Measurements from ENCODE around the gene BHLHE40. TPM values are rescaled to one million over a fixed set of nuclear protein-coding genes. Genes with fewer than 3 reads are reported as not detected.
A peak's percentile ranks its signal among the peaks of the same experiment; 100 is the strongest.

BHLHE40 gene
- polyA plus RNA-seq, 3 donors = 20.2 to 167 (median 23.4) TPM

- no peak for DNase-seq
- intact Hi-C loops (cut with micrococcal nuclease) = no loop called here
- H3K36me3 Mint-ChIP-seq = peaks cover 2 to 5% of the 10 kb centered on the region in 2 donors
- Histone ChIP-seq H3K79me2 (ENCODE audit: insufficient read depth, low read length) (no peaks in the 10 kb centered on the region), H4K20me1 (ENCODE audit: insufficient read depth, low read length) (no peaks in the 10 kb centered on the region), H3K27me3 (ENCODE audit: control insufficient read depth in 2 of 2, insufficient read depth in 2 of 2, low read length in 2 of 2) (no peaks in the 10 kb centered on the region), H3K4me2 (replicated peaks; ENCODE audit: extremely low read depth, low read length, poor library complexity, severe bottlenecking) (no peak overlapping the region), H3K9ac (ENCODE audit: insufficient read depth, low read length, poor library complexity, severe bottlenecking) (no peak overlapping the region), H3K4me3 (replicated peaks in 1 of 3; ENCODE audit: low read depth in 2 of 3, low read length in 3 of 3) (no peak overlapping the region), H2AFZ (ENCODE audit: insufficient read depth, low read depth, low read length, poor library complexity, severe bottlenecking) (no peak overlapping the region), H3K9me3 (replicated peaks in 1 of 2; ENCODE audit: control insufficient read depth in 1 of 2, insufficient read depth in 1 of 2, low read length in 2 of 2) (no peaks in the 10 kb centered on the region), H3K4me1 (ENCODE audit: control insufficient read depth in 1 of 2, insufficient read depth in 2 of 2, low read length in 2 of 2) (peaks cover 16 to 27% of the 10 kb centered on the region in 2 donors), H3K27ac (ENCODE audit: low read depth in 1 of 2, low read length in 2 of 2) (no peak overlapping the region), H3K36me3 (replicated peaks in 1 of 2; ENCODE audit: control insufficient read depth in 1 of 2, insufficient read depth in 2 of 2, low read length in 2 of 2) (no peaks in the 10 kb centered on the region)
- no peaks in the 10 kb centered on the region for H3K9me3 Mint-ChIP-seq
- TF ChIP-seq, protein P1, sequence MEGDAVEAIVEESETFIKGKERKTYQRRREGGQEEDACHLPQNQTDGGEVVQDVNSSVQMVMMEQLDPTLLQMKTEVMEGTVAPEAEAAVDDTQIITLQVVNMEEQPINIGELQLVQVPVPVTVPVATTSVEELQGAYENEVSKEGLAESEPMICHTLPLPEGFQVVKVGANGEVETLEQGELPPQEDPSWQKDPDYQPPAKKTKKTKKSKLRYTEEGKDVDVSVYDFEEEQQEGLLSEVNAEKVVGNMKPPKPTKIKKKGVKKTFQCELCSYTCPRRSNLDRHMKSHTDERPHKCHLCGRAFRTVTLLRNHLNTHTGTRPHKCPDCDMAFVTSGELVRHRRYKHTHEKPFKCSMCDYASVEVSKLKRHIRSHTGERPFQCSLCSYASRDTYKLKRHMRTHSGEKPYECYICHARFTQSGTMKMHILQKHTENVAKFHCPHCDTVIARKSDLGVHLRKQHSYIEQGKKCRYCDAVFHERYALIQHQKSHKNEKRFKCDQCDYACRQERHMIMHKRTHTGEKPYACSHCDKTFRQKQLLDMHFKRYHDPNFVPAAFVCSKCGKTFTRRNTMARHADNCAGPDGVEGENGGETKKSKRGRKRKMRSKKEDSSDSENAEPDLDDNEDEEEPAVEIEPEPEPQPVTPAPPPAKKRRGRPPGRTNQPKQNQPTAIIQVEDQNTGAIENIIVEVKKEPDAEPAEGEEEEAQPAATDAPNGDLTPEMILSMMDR (IDR thresholded peaks at IDR 0.05) = no peak
- H3K27ac Mint-ChIP-seq = peak overlapping the region in 6 of 7 donors; percentile 32 to 91 (median 73)
- H3K27me3 Mint-ChIP-seq (ENCODE audit: low read depth in 3 of 3) = peaks cover 3 to 7% (median 4%) of the 10 kb centered on the region in 3 donors
- peaks cover 29% of the 10 kb centered on the region for H3K4me1 Mint-ChIP-seq
- WGBS (ENCODE audit: insufficient coverage) = 95% methylated on average over 10 of the region's 12 CpGs
- H3K4me3 Mint-ChIP-seq = no peak overlapping the region
Measured at GRCh38 chr3:5004319-5005152, 25.3 kb downstream of the BHLHE40 start.

DNA sequence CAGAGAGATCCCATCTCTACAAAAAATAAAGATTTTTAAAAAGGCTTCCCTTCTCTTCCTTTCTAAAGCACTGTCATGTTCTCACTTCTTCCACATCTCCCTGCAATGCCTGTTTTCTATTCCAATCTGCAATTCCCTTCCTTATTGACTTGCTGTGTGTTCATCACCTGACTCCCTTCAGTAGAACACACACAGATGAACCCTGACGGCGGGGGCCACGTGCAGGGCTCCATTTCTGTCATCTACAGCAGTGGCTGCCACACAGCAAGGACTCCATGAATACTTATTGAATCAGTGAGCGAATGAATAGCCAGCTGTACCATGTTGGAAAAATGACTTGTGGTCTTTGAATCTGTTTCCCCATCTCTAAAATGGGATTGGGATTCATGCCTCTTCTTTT, 26.1 kb downstream of the BHLHE40 start:
- H3K36me3 Mint-ChIP-seq = peaks cover 2 to 5% of the 10 kb centered on the region in 2 donors
- Histone ChIP-seq H3K4me3 (replicated peaks in 1 of 3; ENCODE audit: low read depth in 2 of 3, low read length in 3 of 3) (no peak overlapping the region), H4K20me1 (ENCODE audit: insufficient read depth, low read length) (no peaks in the 10 kb centered on the region), H3K9ac (ENCODE audit: insufficient read depth, low read length, poor library complexity, severe bottlenecking) (no peak overlapping the region), H3K4me2 (replicated peaks; ENCODE audit: extremely low read depth, low read length, poor library complexity, severe bottlenecking) (no peak overlapping the region), H3K36me3 (replicated peaks in 1 of 2; ENCODE audit: control insufficient read depth in 1 of 2, insufficient read depth in 2 of 2, low read length in 2 of 2) (no peaks in the 10 kb centered on the region), H3K27me3 (ENCODE audit: control insufficient read depth in 2 of 2, insufficient read depth in 2 of 2, low read length in 2 of 2) (no peaks in the 10 kb centered on the region), H2AFZ (ENCODE audit: insufficient read depth, low read depth, low read length, poor library complexity, severe bottlenecking) (no peak overlapping the region), H3K27ac (ENCODE audit: low read depth in 1 of 2, low read length in 2 of 2) (no peak overlapping the region), H3K4me1 (ENCODE audit: control insufficient read depth in 1 of 2, insufficient read depth in 2 of 2, low read length in 2 of 2) (peaks cover 16 to 29% of the 10 kb centered on the region in 2 donors), H3K9me3 (replicated peaks in 1 of 2; ENCODE audit: control insufficient read depth in 1 of 2, insufficient read depth in 1 of 2, low read length in 2 of 2) (no peaks in the 10 kb centered on the region), H3K79me2 (ENCODE audit: insufficient read depth, low read length) (no peaks in the 10 kb centered on the region)
- H3K9me3 Mint-ChIP-seq = no peaks in the 10 kb centered on the region
- intact Hi-C loops (cut with micrococcal nuclease) = no loop called here
- H3K4me1 Mint-ChIP-seq = peaks cover 29% of the 10 kb centered on the region
- DNase-seq = no peak
- peak overlapping the region in 6 of 7 donors; percentile 33 to 94 (median 78) for H3K27ac Mint-ChIP-seq
- peak overlapping the region in 1 of 2 donors; percentile 5 for H3K4me3 Mint-ChIP-seq
- peaks cover 3 to 7% (median 4%) of the 10 kb centered on the region in 3 donors for H3K27me3 Mint-ChIP-seq (ENCODE audit: low read depth in 3 of 3)
- WGBS (ENCODE audit: insufficient coverage) = no CpG with 5 or more reads among the region's 4 CpGs
- TF ChIP-seq, protein P1 (IDR thresholded peaks at IDR 0.05) = no peak
